Measurements from ENCODE around the gene FAM181B.

GRCh38 chr11:82753921-82754320, 20.3 kb upstream of the FAM181B start:
- TF ChIP-seq CTCF (IDR thresholded peaks at IDR 0.05) (no peak), EZH2phosphoT487 (IDR thresholded peaks at IDR 0.05) (no peak), EZH2 (IDR thresholded peaks at IDR 0.05) (no peak)

Data from neural progenitor cell (in vitro differentiated cells).